AG04450 (cell line): ENCODE measurements around the gene PES1. TPM values are rescaled to one million over a fixed set of nuclear protein-coding genes. Genes with fewer than 3 reads are reported as not detected.
"Not testable (repeated sequence)": the region's sequence is repeated elsewhere in the genome, so short reads cannot be mapped to it uniquely, and the experiment has no call there.

Source experiments
- CTCF ChIA-PET: fragments of 300-600, 350-600 bp; formaldehyde crosslinking; extraction: SDS; loops from one replicate; lab custom pipeline; 2022; ENCODE audit warnings: antibody characterized with exemption, inconsistent platforms; lab: Charles Lee
- POLR2A ChIA-PET: fragments of 350-600 bp; formaldehyde crosslinking; extraction: SDS; loops from one replicate; lab custom pipeline; 2021; ENCODE audit warnings: antibody characterized with exemption, inconsistent platforms; lab: Yijun Ruan, JAX
- DNase-seq: peaks from one replicate; pipeline ENCODE4 v3.0.0-alpha.2; 2011; ENCODE audit warnings: low read depth, low spot score
- H3K27ac ChIP-seq: one replicate; pipeline ENCODE4 v1.5.1; 2012; ENCODE audit warnings: low read depth, low read length, control low read depth
- H3K27me3 ChIP-seq: one replicate; pipeline ENCODE4 v1.6.0; 2012; ENCODE audit warnings: low read length; ENCODE audit not compliant: control insufficient read depth, insufficient read depth
- H3K4me3 ChIP-seq: 2 replicates; pipeline ENCODE4 v1.5.1; 2011; ENCODE audit warnings: mild to moderate bottlenecking, low read depth, low read length, control low read depth
- H3K9me3 ChIP-seq: 2 replicates; pipeline ENCODE4 v1.5.1; 2012; ENCODE audit warnings: low read length; ENCODE audit not compliant: control insufficient read depth, insufficient read depth
- CTCF ChIP-seq: IDR thresholded peaks from 2 replicates; pipeline ENCODE4 v1.5.1; 2011; ENCODE audit warnings: low read depth, low read length, control low read depth, inconsistent platforms
- polyA plus RNA-seq: library from polyadenylated mRNA; depleted of rRNA; stranded (reverse); fragments of >200 nt; gene quantifications from 2 replicates; pipeline ENCODE4 v1.2.3, GENCODE V29; 2011

The PES1 gene
- polyA plus RNA-seq, 1 experiment, result 70.2 TPM

GRCh38 chr22:30628491-30628890 is 36.8 kb upstream of the PES1 start:
- no peak overlapping the region for H3K27ac ChIP-seq
- no peaks in the 10 kb centered on the region for H3K9me3 ChIP-seq
- no peaks in the 10 kb centered on the region for H3K27me3 ChIP-seq
- no peak overlapping the region for H3K4me3 ChIP-seq
- no peak for DNase-seq
- CTCF ChIA-PET, result interaction anchor here (0.6 kb wide), 1 partner anchor 260 kb away, joined by 3 read pairs; no protein-coding TSS in a partner anchor
- POLR2A ChIA-PET, result interaction anchor here (1.4 kb wide), 1 partner anchor 9 kb away, joined by 3 read pairs; no protein-coding TSS in a partner anchor
- TF ChIP-seq CTCF, result no peak

- no peak for TF ChIP-seq CTCF
- Histone ChIP-seq H3K9me3 (no peaks in the 10 kb centered on the region), H3K27ac (no peak overlapping the region), H3K27me3 (no peaks in the 10 kb centered on the region), H3K4me3 (no peak overlapping the region)
- no peak for DNase-seq
- ChIA-PET POLR2A (no interaction called here), CTCF (no interaction called here)
Measured at GRCh38 chr22:30627471-30627870, 35.8 kb upstream of the PES1 start.

GRCh38 chr22:30626413-30626812 is 34.7 kb upstream of the PES1 start:
- ChIA-PET CTCF (interaction anchor here (1.5 kb wide), 1 partner anchor 8 kb away, joined by 8 read pairs; no protein-coding TSS in a partner anchor), POLR2A (no interaction called here)
- no peak for TF ChIP-seq CTCF
- Histone ChIP-seq H3K27me3 (no peaks in the 10 kb centered on the region), H3K27ac (no peak overlapping the region), H3K4me3 (no peak overlapping the region), H3K9me3 (no peaks in the 10 kb centered on the region)
- no peak for DNase-seq

GRCh38 chr22:30619909-30620308 is 28.2 kb upstream of the PES1 start:
- POLR2A ChIA-PET, result interaction anchor here (1.4 kb wide), 1 partner anchor 9 kb away, joined by 3 read pairs; no protein-coding TSS in a partner anchor
- not testable (repeated sequence) for DNase-seq, H3K27ac ChIP-seq, H3K4me3 ChIP-seq, H3K9me3 ChIP-seq, H3K27me3 ChIP-seq
- CTCF ChIA-PET, result interaction anchor here (1.0 to 3.1 kb wide), 2 partner anchors 15 to 135 kb away, joined by 3 to 11 read pairs; partner anchors contain the start of gene SLC35E4

GRCh38 chr22:30617819-30618218 is 26.1 kb upstream of the PES1 start:
- no peak for TF ChIP-seq CTCF
- Histone ChIP-seq H3K4me3 (no peak overlapping the region), H3K9me3 (no peaks in the 10 kb centered on the region), H3K27me3 (no peaks in the 10 kb centered on the region), H3K27ac (no peak overlapping the region)
- no peak for DNase-seq
- POLR2A ChIA-PET, result no interaction called here
- CTCF ChIA-PET, result interaction anchor here (0.6 to 3.1 kb wide), 4 partner anchors 12 to 137 kb away, joined by 4 to 11 read pairs (median 5); partner anchors contain the start of gene SLC35E4
